SK-N-SH treated with all-trans-retinoic acid at 6 μM for 48 hours (cell line): Measurements from ENCODE around the gene LRRC74B.

ENCODE experiments used
- ARNTL ChIP-seq: fragments of 450-650 bp; formaldehyde crosslinking; IDR thresholded peaks from 2 replicates; pipeline ENCODE4 v1.5.0; 2020; ENCODE audit warnings: low read depth, mild to moderate bottlenecking, moderate library complexity, borderline replicate concordance
- BACH2 ChIP-seq: fragments of 250-450 bp; sonication (Bioruptor Pico); IDR thresholded peaks from 2 replicates; pipeline ENCODE4 v1.9.0; 2021; ENCODE audit warnings: mild to moderate bottlenecking, borderline replicate concordance
- CREB5 ChIP-seq: fragments of 250-450 bp; sonication (Bioruptor Pico); IDR thresholded peaks from 2 replicates; pipeline ENCODE4 v1.5.1; 2020; ENCODE audit warnings: low read depth, mild to moderate bottlenecking, moderate library complexity
- PATZ1 ChIP-seq: fragments of 250-450 bp; sonication (Bioruptor Pico); IDR thresholded peaks from 2 replicates; pipeline ENCODE4 v1.8.0; 2020; ENCODE audit warnings: mild to moderate bottlenecking, moderate library complexity, borderline replicate concordance
- PPARA ChIP-seq: fragments of 250-450 bp; sonication (Bioruptor Pico); IDR thresholded peaks from 2 replicates; pipeline ENCODE4 v1.5.0; 2020; ENCODE audit warnings: mild to moderate bottlenecking, borderline replicate concordance
- RARB ChIP-seq: fragments of 250-450 bp; sonication (Bioruptor Pico); IDR thresholded peaks from 2 replicates; pipeline ENCODE4 v1.8.0; 2021; ENCODE audit warnings: mild to moderate bottlenecking, moderate library complexity
- SNAI2 ChIP-seq: fragments of 250-450 bp; sonication (Bioruptor Pico); IDR thresholded peaks from 2 replicates; pipeline ENCODE4 v1.5.0; 2020; ENCODE audit warnings: mild to moderate bottlenecking, moderate library complexity
- TCF4 ChIP-seq: fragments of 250-450 bp; sonication (Bioruptor Pico); IDR thresholded peaks from 2 replicates; pipeline ENCODE4 v1.8.0; 2021; ENCODE audit warnings: mild to moderate bottlenecking, moderate library complexity, borderline replicate concordance
- TSHZ2 ChIP-seq: fragments of 250-450 bp; sonication (Bioruptor Pico); IDR thresholded peaks from 2 replicates; pipeline ENCODE4 v1.5.0; 2020; ENCODE audit warnings: mild to moderate bottlenecking, moderate library complexity
- ZFP3 ChIP-seq: fragments of 250-450 bp; sonication (Bioruptor Pico); IDR thresholded peaks from 2 replicates; pipeline ENCODE4 v1.5.0; 2020; ENCODE audit warnings: mild to moderate bottlenecking, moderate library complexity
- ZFP30 ChIP-seq: fragments of 450-650 bp; formaldehyde crosslinking; IDR thresholded peaks from 2 replicates; pipeline ENCODE4 v1.5.0; 2022; ENCODE audit warnings: mild to moderate bottlenecking, moderate library complexity
- ZNF565 ChIP-seq: fragments of 450-650 bp; formaldehyde crosslinking; conservative IDR thresholded peaks from 2 replicates; pipeline ENCODE4 v1.5.0; 2020; ENCODE audit warnings: low read depth, mild to moderate bottlenecking, moderate library complexity
- ZNF8 ChIP-seq: fragments of 450-650 bp; formaldehyde crosslinking; IDR thresholded peaks from 2 replicates; pipeline ENCODE4 v1.5.0; 2020; ENCODE audit warnings: mild to moderate bottlenecking, moderate library complexity

- TF ChIP-seq PATZ1 (CRISPR knock-in tag) (no peak), ZFP3 (no peak), CREB5 (no peak), ARNTL (no peak), SNAI2 (CRISPR knock-in tag) (no peak), TSHZ2 (no peak), ZNF8 (no peak), BACH2 (CRISPR knock-in tag) (no peak), RARB (CRISPR knock-in tag) (no peak), PPARA (CRISPR knock-in tag) (no peak), ZFP30 (no peak), TCF4 (CRISPR knock-in tag) (no peak), ZNF565 (CRISPR knock-in tag) (no peak)
Measured at GRCh38 chr22:21101877-21102638, 56.3 kb downstream of the LRRC74B start.
